ENCODE results near the gene RNF135. TPM values are rescaled to one million over a fixed set of nuclear protein-coding genes. Genes with fewer than 3 reads are reported as not detected.

The RNF135 gene
- total RNA-seq, 2 experiments from 2014 or later, result 5.4 to 6.6 TPM

DNA sequence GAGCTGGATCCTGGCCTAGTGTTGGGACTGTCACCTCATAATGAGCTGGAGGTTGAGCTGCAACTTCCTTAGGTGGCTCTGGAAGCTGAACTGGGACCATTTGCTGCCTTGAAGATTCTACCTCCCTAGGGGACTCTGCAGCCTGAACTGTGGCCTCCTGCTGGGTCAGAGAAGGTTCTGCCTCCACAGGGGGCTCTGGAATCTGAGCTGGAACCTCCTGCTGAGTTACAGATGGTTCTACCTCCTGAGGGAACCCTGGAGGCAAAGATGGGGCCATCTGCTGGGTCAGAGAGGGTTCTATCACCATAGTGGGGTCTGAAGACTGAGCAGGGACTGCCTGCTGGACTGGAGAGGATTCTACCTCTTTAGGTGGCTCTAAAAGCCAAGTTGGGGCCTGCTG is 77.3 kb downstream of the RNF135 start:
- intact Hi-C loops (cut with micrococcal nuclease), result no loop called here
- H3K27me3 Mint-ChIP-seq, result no peaks in the 10 kb centered on the region
- CTCF ChIA-PET, result interaction anchor here (0.7 to 1.9 kb wide), 3 partner anchors 14 to 307 kb away, joined by 3 to 7 read pairs (median 5); no protein-coding TSS in a partner anchor

DNA sequence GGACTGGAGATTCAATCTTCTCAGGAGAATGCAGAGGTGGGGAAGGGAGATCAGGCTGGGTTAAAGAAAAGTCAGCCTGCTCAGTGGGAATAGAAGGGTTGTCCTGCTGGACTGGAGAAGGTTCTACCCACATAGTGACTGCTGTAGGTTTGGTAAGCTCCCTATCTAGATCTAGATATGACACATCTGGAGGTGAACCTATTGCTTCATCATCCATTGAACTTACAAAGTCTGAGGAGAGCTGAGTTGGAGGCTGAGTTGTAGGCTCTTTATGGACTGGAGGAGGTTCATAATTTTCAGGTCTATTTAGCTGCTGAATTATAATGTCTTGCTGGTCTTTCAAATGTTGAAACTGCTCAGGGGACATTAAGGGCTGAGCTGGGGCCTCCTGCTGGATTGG is 77.9 kb downstream of the RNF135 start:
- no peaks in the 10 kb centered on the region for H3K9me3 Mint-ChIP-seq
- H3K36me3 Mint-ChIP-seq (ENCODE audit: low read depth), result no peaks in the 10 kb centered on the region
- no peak for DNase-seq
- H3K27ac Mint-ChIP-seq, result no peak overlapping the region
- ATAC-seq, result no peak
- intact Hi-C loops (cut with micrococcal nuclease), result no loop called here
- no peak for TF ChIP-seq CTCF (IDR thresholded peaks at IDR 0.05)
- no peaks in the 10 kb centered on the region for H3K27me3 Mint-ChIP-seq
- peaks cover 7% of the 10 kb centered on the region for H3K4me1 Mint-ChIP-seq (ENCODE audit: low read depth)
- no peak overlapping the region for H3K4me3 Mint-ChIP-seq
- ChIA-PET POLR2A (no interaction called here), CTCF (interaction anchor here (0.7 to 1.9 kb wide), 3 partner anchors 13 to 306 kb away, joined by 3 to 7 read pairs (median 5); no protein-coding TSS in a partner anchor)

More for the DNA sequence above, 77.3 kb downstream of the RNF135 start:
- TF ChIP-seq CTCF (IDR thresholded peaks at IDR 0.05), result no peak
- no peaks in the 10 kb centered on the region for H3K9me3 Mint-ChIP-seq
- H3K36me3 Mint-ChIP-seq (ENCODE audit: low read depth), result no peaks in the 10 kb centered on the region
- POLR2A ChIA-PET, result no interaction called here
- no peak for DNase-seq
- no peak for ATAC-seq
- H3K4me3 Mint-ChIP-seq, result no peak overlapping the region
- H3K4me1 Mint-ChIP-seq (ENCODE audit: low read depth), result peaks cover 7% of the 10 kb centered on the region
- H3K27ac Mint-ChIP-seq, result no peak overlapping the region

Other genes starting within 250 kb of the RNF135 start
- gene CRLF3, start 146.3 kb upstream of the RNF135 start, total RNA-seq, result 10 to 100 TPM; 40.3 to 42.5 TPM
- 10 to 100 TPM; 34.5 to 35.0 TPM for gene ATAD5, start 139.1 kb upstream of the RNF135 start, total RNA-seq
- 10 to 100 TPM in 1 of 2 experiments, 1 to 10 TPM in 1; 9.7 to 12.6 TPM for gene TEFM, start 64.8 kb upstream of the RNF135 start, total RNA-seq
- gene ADAP2, start 49.1 kb upstream of the RNF135 start, total RNA-seq, result 1 to 10 TPM in 1 of 2 experiments, under 1 TPM in 1; 0.92 to 1.5 TPM
- gene NF1, start 123.9 kb downstream of the RNF135 start, total RNA-seq, result 10 to 100 TPM; 19.4 to 20.1 TPM

All from activated CD8-positive, alpha-beta T cell treated with anti-CD3 and anti-CD28 coated beads for 36 hours (primary cell).